BE2C (cell line): ENCODE data around the gene JPH4.
"Not testable (repeated sequence)": the region's sequence is repeated elsewhere in the genome, so short reads cannot be mapped to it uniquely, and the experiment has no call there.

Experiments used
- DNase-seq: peaks from one replicate; pipeline ENCODE4 v3.0.0-alpha.2; 2020
- H3K27me3 ChIP-seq: fragments of 250-450 bp; sonication (Bioruptor Pico); 2 replicates; pipeline ENCODE4 v1.5.1; 2020; ENCODE audit warnings: mild to moderate bottlenecking
- H3K36me3 ChIP-seq: fragments of 250-450 bp; sonication (Bioruptor Pico); 2 replicates; pipeline ENCODE4 v1.5.1; 2020; ENCODE audit warnings: mild to moderate bottlenecking
- H3K4me1 ChIP-seq: fragments of 250-450 bp; sonication (Bioruptor Pico); 2 replicates; pipeline ENCODE4 v1.5.1; 2020
- H3K4me3 ChIP-seq: 2 replicates; pipeline ENCODE4 v1.5.1; 2011; ENCODE audit warnings: low read depth, low read length
- H3K9me3 ChIP-seq: fragments of 250-450 bp; sonication (Bioruptor Pico); 2 replicates; pipeline ENCODE4 v1.5.1; 2020
- TF ChIP-seq, protein P1 (sequence below): IDR thresholded peaks from 2 replicates; pipeline ENCODE4 v1.5.1; 2012; ENCODE audit warnings: mild to moderate bottlenecking, low read depth, low read length

JPH4 gene

GRCh38 chr14:23610090-23610814 lies 31.7 kb upstream of the JPH4 start:
- H3K9me3 ChIP-seq: no peaks in the 10 kb centered on the region
- H3K4me1 ChIP-seq: no peaks in the 10 kb centered on the region
- no peaks in the 10 kb centered on the region for H3K36me3 ChIP-seq
- H3K27me3 ChIP-seq: peaks cover 16% of the 10 kb centered on the region
- DNase-seq: no peak
- TF ChIP-seq, protein P1, sequence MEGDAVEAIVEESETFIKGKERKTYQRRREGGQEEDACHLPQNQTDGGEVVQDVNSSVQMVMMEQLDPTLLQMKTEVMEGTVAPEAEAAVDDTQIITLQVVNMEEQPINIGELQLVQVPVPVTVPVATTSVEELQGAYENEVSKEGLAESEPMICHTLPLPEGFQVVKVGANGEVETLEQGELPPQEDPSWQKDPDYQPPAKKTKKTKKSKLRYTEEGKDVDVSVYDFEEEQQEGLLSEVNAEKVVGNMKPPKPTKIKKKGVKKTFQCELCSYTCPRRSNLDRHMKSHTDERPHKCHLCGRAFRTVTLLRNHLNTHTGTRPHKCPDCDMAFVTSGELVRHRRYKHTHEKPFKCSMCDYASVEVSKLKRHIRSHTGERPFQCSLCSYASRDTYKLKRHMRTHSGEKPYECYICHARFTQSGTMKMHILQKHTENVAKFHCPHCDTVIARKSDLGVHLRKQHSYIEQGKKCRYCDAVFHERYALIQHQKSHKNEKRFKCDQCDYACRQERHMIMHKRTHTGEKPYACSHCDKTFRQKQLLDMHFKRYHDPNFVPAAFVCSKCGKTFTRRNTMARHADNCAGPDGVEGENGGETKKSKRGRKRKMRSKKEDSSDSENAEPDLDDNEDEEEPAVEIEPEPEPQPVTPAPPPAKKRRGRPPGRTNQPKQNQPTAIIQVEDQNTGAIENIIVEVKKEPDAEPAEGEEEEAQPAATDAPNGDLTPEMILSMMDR: no peak
- no peak overlapping the region for H3K4me3 ChIP-seq

DNA sequence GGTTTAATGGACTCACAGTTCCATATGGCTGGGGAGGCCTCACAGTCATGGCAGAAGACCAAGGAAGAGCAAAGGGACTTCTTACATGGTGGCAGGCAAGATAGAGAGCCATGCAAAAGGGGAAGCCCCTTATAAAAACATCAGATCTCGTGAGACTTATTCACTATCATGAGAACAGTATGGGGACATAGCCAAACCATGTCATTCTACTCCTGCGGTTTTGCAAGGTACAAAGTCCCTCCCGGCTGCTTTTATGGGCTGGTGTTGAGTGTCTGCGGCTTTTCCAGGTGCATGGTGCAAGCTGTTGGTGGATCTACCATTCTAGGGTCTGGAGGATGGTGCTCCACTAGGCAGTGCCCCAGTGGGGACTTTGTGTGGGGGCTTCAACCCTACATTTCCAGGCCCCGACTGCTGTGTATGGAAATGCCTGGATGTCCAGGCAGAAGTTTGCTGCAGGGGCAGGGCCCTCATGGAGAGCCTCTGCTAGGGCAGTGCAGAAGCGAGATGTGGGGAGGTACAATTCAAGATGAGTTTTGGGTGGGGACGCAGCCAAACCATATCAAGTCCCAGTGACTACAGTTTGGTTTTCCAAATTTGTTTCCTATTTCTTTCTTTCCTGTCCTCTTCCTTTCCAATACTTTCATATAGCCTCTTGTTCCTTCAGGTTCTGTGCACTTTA lies 31.0 kb upstream of the JPH4 start:
- H3K27me3 ChIP-seq: peaks cover 16% of the 10 kb centered on the region
- H3K36me3 ChIP-seq: not testable (repeated sequence)

GRCh38 chr14:23609001-23609400 lies 30.4 kb upstream of the JPH4 start:
- Histone ChIP-seq H3K36me3 (no peaks in the 10 kb centered on the region), H3K4me1 (no peaks in the 10 kb centered on the region), H3K4me3 (no peak overlapping the region), H3K27me3 (peaks cover 16% of the 10 kb centered on the region), H3K9me3 (no peaks in the 10 kb centered on the region)
- TF ChIP-seq, protein P1: no peak
- no peak for DNase-seq

More for the DNA sequence above, 31.0 kb upstream of the JPH4 start:
- H3K4me3 ChIP-seq, H3K9me3 ChIP-seq, DNase-seq, H3K4me1 ChIP-seq: not testable (repeated sequence)

DNA sequence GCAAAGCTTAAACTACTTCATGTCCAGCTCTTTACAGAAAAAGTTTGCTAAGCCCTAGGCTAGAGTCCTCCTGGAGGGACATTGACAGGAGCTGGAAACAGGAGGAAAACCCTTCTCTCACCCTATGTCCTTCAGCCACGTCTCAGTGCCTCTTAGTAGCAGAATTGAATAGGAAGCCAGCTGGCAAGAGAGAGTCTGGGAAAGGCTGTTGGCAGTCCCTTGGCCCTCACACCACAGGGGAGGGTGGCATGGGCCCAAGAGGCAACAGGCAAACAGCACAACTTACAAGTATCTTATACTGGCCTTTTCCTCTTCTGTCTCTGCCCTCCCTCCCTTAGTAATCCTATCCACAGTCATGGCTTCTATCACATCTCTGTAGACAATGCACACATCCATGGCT lies 29.9 kb upstream of the JPH4 start:
- H3K4me3 ChIP-seq: no peak overlapping the region
- no peak for DNase-seq
- H3K36me3 ChIP-seq: no peaks in the 10 kb centered on the region
- TF ChIP-seq, protein P1: no peak
- no peaks in the 10 kb centered on the region for H3K9me3 ChIP-seq
- peaks cover 15% of the 10 kb centered on the region for H3K27me3 ChIP-seq
- no peaks in the 10 kb centered on the region for H3K4me1 ChIP-seq

GRCh38 chr14:23605931-23606585 lies 27.5 kb upstream of the JPH4 start:
- Histone ChIP-seq H3K27me3 (peaks cover 8% of the 10 kb centered on the region), H3K36me3 (no peaks in the 10 kb centered on the region), H3K9me3 (no peaks in the 10 kb centered on the region), H3K4me3 (no peak overlapping the region), H3K4me1 (no peaks in the 10 kb centered on the region)
- TF ChIP-seq, protein P1: no peak
- DNase-seq: no peak

DNA sequence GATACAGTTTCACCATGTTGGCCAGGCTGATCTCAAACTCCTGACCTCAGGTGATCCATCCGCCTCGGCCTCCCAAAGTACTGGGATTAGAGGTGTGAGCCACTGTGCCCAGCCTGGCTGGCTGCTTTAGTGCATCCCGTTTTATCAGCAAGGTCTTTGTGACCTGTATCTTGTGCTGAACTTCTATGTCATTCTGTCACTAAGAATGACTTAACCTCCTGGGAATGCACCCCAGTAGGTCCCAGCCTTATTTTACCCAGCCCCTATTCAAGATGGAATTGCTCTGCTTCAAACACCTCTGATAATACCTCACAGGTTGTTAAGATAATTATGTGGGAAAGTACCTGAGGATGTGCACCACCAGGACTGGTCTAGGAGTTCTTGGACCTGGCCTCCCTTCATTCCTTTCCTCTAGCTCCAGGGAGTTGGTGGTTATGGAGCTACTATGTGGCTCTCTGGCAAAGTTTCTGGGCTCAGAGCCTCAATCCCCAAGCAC lies 26.1 kb upstream of the JPH4 start:
- no peaks in the 10 kb centered on the region for H3K9me3 ChIP-seq
- no peaks in the 10 kb centered on the region for H3K4me1 ChIP-seq
- H3K36me3 ChIP-seq: no peaks in the 10 kb centered on the region
- TF ChIP-seq, protein P1: no peak
- no peak for DNase-seq
- peaks cover 8% of the 10 kb centered on the region for H3K27me3 ChIP-seq
- no peak overlapping the region for H3K4me3 ChIP-seq
